Measurements from ENCODE around the gene MRPL24.

The MRPL24 gene

DNA sequence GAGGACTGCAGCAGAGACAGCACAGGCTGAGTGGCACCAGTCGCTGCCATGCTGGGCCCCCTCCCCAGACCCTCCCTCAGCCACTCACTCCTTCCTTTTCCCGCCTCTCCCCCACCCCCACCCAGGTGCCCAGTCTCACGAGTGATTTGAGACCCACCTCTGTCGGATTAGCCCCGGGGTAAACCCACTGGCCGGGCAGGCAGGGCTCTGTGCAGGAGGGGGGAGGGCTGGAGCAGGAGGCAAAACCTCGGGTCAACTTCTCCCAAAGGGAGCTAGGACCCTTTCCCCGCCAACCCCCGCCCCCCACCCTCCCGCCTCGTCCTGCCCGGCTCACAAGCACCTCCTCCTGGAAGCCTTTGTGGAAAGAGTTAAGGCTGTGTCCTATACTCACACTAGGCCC lies 3.5 kb upstream of the MRPL24 start:
- Mint-ChIP-seq H3K4me3 (no peak overlapping the region), H3K4me1 (ENCODE audit: low read depth) (peaks cover 54% of the 10 kb centered on the region), H3K27ac (peak overlapping the region; percentile 56)

DNA sequence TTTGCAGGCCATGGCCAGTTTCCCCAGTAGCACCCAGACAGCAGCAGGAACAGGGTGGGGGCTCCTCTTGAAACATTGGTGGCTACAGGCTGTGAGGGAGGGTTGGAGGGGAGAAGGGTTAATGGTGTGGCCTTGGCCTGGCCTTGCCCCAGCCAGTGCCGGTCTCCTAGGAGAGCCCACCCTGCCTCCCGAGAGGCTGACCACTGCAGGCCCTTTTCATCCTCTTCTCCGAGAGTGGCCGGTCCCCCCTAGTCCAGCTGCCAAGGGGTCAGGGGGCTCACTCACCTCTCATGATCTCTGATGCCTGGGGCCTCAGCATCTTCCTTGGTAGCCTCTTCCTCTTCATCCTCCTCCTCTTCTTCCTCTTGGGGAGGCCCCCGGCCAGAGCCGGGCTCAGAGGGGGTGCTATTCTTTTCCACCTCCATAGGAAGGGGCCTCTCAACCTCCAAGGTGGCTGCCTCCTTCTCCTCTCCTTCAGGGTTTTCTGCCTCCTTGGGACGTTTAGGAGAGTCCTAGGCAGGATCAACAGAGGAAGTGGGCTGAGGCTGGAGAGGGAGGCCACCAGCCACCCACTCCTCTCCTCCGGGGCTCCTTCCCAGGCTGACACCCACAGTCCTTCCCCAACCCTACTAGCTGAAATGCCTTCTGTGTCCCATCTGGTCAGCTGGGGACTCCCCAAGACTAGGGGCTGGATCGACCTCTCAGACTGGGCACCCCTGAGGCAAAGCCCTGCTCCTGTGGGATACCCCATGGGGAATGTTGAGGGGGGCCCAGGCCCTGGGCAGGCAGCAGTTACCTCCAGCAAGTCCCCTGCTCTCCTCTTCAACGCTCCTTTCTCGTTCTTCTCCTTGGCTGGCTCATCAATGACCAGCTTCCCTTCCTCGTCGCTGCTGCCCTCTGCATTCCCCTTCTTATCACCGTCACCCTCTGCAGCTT lies 2.7 kb upstream of the MRPL24 start:
- DNase-seq (ENCODE audit: low spot score): no peak
- Mint-ChIP-seq H3K9me3 (no peaks in the 10 kb centered on the region), H3K27ac (peak overlapping the region; percentile 24), H3K4me1 (ENCODE audit: low read depth) (peaks cover 47% of the 10 kb centered on the region), H3K36me3 (ENCODE audit: low read depth) (peaks cover 43% of the 10 kb centered on the region), H3K27me3 (ENCODE audit: low read depth) (no peaks in the 10 kb centered on the region), H3K4me3 (no peak overlapping the region)

More for the DNA sequence above, 3.5 kb upstream of the MRPL24 start:
- Mint-ChIP-seq H3K27me3 (ENCODE audit: low read depth) (no peaks in the 10 kb centered on the region), H3K9me3 (no peaks in the 10 kb centered on the region), H3K36me3 (ENCODE audit: low read depth) (peaks cover 50% of the 10 kb centered on the region)
- no peak for DNase-seq (ENCODE audit: low spot score)

DNA sequence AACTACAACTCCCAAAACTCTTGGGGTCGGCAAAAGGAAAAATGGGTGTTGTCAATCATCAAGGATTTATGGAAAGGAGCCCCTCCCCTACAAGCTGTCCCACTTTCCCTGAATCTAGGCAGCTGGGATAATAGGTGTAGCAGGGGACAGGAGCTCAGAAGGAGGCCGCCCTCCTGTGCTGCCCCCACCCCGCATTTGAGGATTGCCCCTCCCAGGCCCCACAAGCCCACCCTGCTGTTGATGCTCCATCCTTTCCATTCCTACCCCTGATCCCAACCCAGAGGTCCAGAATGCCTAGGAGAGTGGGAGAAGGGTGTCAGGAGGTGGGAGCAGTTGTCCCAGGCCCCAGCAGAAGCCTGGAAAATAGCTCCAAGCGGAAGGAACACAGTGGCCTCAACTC lies 1.9 kb upstream of the MRPL24 start:
- no peak overlapping the region for H3K4me3 Mint-ChIP-seq
- no peaks in the 10 kb centered on the region for H3K27me3 Mint-ChIP-seq (ENCODE audit: low read depth)
- H3K9me3 Mint-ChIP-seq: no peaks in the 10 kb centered on the region
- no peak overlapping the region for H3K27ac Mint-ChIP-seq
- peaks cover 42% of the 10 kb centered on the region for H3K36me3 Mint-ChIP-seq (ENCODE audit: low read depth)
- H3K4me1 Mint-ChIP-seq (ENCODE audit: low read depth): peaks cover 39% of the 10 kb centered on the region
- DNase-seq (ENCODE audit: low spot score): no peak

- peak overlapping the region; percentile 95 for H3K27ac Mint-ChIP-seq
- no peaks in the 10 kb centered on the region for H3K9me3 Mint-ChIP-seq
- H3K4me3 Mint-ChIP-seq: peak overlapping the region; percentile 98
- no peak for DNase-seq (ENCODE audit: low spot score)
- H3K36me3 Mint-ChIP-seq (ENCODE audit: low read depth): peaks cover 46% of the 10 kb centered on the region
- H3K27me3 Mint-ChIP-seq (ENCODE audit: low read depth): no peaks in the 10 kb centered on the region
- H3K4me1 Mint-ChIP-seq (ENCODE audit: low read depth): peaks cover 33% of the 10 kb centered on the region
Measured at GRCh38 chr1:156742017-156742416, 1.1 kb upstream of the MRPL24 start.

GRCh38 chr1:156741481-156741983 lies 644 bp upstream of the MRPL24 start:
- Mint-ChIP-seq H3K36me3 (ENCODE audit: low read depth) (peaks cover 46% of the 10 kb centered on the region), H3K27me3 (ENCODE audit: low read depth) (no peaks in the 10 kb centered on the region), H3K4me3 (peak overlapping the region; percentile 98), H3K4me1 (ENCODE audit: low read depth) (peaks cover 32% of the 10 kb centered on the region), H3K27ac (peak overlapping the region; percentile 95), H3K9me3 (no peaks in the 10 kb centered on the region)
- DNase-seq (ENCODE audit: low spot score): peak; percentile 37

DNA sequence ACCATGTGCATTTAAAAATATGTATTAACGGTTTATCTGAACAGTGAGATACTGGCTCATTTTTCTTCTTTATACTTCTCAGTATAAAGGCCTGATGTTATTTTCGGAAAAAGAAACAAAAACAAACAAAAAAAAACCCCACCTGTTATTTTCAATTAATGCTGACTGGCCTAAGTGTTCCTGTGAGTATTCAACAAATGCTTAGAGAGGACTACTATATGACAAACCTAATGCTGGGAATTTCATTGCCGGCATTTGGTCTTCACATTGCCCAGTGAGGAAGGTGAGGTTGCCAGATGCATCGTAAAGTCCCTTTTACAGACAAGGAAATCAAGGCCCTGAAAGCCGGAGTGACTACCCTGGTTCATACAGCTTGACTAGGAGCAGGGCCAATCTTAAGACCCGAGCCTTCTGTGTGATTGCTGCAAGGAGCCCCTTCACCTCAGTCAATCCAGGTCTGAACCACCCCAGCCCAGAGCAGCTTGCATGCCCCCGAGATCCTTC lies 599 bp downstream of the MRPL24 start:
- Mint-ChIP-seq H3K27ac (peak overlapping the region; percentile 95), H3K9me3 (no peaks in the 10 kb centered on the region), H3K36me3 (ENCODE audit: low read depth) (peaks cover 43% of the 10 kb centered on the region), H3K27me3 (ENCODE audit: low read depth) (no peaks in the 10 kb centered on the region), H3K4me1 (ENCODE audit: low read depth) (peaks cover 20% of the 10 kb centered on the region), H3K4me3 (peak overlapping the region; percentile 98)
- DNase-seq (ENCODE audit: low spot score): no peak

DNA sequence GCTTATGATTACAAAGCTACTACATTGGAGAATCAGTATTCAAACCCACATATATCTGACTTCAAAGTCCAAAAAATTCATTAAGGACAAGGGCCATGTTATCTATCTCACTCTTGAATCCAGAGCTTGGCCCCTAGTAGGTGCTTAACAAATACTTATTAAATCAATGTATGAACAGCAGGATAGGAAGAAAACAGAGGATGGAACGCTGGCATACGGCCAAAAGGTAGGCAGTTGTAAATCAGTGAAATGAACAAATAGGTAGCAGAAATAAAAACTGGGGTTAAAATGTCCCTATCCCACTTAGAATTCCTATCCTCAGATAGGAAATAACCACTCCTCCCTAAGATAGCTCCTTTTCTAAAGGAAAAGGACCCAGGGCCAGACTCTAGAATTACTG lies 2.0 kb downstream of the MRPL24 start:
- Mint-ChIP-seq H3K4me3 (no peak overlapping the region), H3K4me1 (ENCODE audit: low read depth) (peaks cover 19% of the 10 kb centered on the region), H3K27me3 (ENCODE audit: low read depth) (no peaks in the 10 kb centered on the region), H3K9me3 (no peaks in the 10 kb centered on the region), H3K27ac (peak overlapping the region; percentile 6), H3K36me3 (ENCODE audit: low read depth) (peaks cover 35% of the 10 kb centered on the region)
- DNase-seq (ENCODE audit: low spot score): no peak

- Mint-ChIP-seq H3K36me3 (ENCODE audit: low read depth) (peaks cover 32% of the 10 kb centered on the region), H3K27me3 (ENCODE audit: low read depth) (no peaks in the 10 kb centered on the region), H3K4me1 (ENCODE audit: low read depth) (peaks cover 19% of the 10 kb centered on the region), H3K9me3 (no peaks in the 10 kb centered on the region), H3K27ac (peak overlapping the region; percentile 31), H3K4me3 (no peak overlapping the region)
- no peak for DNase-seq (ENCODE audit: low spot score)
Measured at GRCh38 chr1:156738407-156738806, 2.5 kb downstream of the MRPL24 start.

DNA sequence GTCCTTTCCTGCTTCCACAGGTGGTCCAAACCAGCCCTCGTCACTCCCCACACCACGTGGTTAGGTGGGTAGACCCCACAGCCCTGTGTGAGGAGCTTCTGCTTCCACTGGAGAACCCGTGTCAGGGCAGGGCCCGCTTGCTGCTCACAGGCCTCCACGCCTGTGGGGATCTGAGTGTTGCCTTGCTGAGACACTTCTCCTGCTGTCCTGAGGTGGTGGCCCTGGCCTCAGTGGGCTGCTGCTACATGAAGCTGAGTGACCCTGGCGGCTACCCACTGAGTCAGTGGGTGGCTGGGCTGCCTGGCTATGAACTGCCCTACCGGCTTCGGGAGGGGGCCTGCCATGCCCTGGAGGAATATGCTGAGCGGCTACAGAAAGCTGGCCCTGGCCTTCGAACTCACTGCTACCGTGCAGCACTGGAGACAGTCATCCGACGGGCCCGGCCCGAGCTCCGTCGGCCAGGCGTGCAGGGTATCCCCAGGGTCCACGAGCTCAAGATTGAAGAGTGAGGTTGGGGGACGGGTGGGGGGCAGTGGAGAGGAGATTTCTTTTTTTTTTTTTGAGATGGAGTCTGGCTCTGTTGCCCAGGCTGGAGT lies 6.8 kb downstream of the MRPL24 start:
- Mint-ChIP-seq H3K27ac (no peak overlapping the region), H3K4me3 (no peak overlapping the region), H3K9me3 (no peaks in the 10 kb centered on the region), H3K27me3 (ENCODE audit: low read depth) (no peaks in the 10 kb centered on the region), H3K4me1 (ENCODE audit: low read depth) (peaks cover 15% of the 10 kb centered on the region), H3K36me3 (ENCODE audit: low read depth) (peaks cover 20% of the 10 kb centered on the region)
- DNase-seq (ENCODE audit: low spot score): no peak

DNA sequence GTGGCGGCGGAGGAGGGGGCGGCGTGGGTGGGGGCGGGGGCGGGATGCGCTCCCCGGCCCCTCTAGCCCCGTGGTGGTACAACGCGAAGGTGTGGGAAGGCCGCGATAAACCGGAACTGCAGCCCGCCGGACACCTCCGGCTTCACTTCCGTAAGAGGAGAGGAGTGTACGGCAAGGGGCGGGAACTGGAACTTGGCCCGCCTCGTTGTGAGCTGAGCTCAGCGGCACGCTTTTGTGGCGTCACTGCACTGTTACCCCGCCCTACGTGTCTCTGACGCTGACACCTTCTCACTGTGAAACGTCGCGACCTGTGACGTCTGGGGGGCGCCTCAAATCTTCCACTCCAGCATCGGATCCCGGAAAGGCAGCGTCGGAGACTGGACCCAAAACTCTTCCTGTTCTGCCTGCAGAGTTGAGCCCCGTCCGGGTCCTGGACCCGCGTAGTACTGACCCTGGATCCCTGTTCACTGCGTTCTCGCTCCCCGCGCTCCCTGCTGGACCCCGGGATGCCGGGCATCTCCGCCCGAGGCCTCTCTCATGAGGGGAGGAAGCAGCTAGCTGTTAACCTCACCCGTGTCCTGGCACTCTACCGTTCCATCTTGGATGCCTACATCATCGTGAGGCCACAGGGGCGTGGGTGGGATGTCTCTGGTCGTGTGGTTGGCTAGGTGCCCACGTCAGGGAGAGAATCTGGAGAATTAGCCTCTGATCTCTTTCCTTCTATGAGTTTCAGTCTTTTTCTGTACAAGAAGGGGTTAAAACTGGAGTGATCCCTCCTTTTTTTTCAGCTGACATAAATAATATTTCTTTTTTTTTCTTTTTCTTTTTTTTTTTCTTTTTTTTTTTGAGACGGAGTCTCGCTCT lies 12.1 kb downstream of the MRPL24 start, which contains the start of gene ISG20L2:
TSS of gene ISG20L2 (minus strand) at position 168 of the 864 bp plus-strand sequence. CDS start 1,114 bp downstream, outside the sequence.
- H3K4me1 Mint-ChIP-seq (ENCODE audit: low read depth): peaks cover 28% of the 10 kb centered on the region
- H3K9me3 Mint-ChIP-seq: no peaks in the 10 kb centered on the region
- peak; percentile 97 for DNase-seq (ENCODE audit: low spot score)
- peak within 1 kb of the TSS; percentile 99 for H3K27ac Mint-ChIP-seq
- H3K4me3 Mint-ChIP-seq: no peak within 1 kb of the TSS
- H3K36me3 Mint-ChIP-seq (ENCODE audit: low read depth): peaks cover 18% of the 10 kb centered on the region
- no peaks in the 10 kb centered on the region for H3K27me3 Mint-ChIP-seq (ENCODE audit: low read depth)

DNA sequence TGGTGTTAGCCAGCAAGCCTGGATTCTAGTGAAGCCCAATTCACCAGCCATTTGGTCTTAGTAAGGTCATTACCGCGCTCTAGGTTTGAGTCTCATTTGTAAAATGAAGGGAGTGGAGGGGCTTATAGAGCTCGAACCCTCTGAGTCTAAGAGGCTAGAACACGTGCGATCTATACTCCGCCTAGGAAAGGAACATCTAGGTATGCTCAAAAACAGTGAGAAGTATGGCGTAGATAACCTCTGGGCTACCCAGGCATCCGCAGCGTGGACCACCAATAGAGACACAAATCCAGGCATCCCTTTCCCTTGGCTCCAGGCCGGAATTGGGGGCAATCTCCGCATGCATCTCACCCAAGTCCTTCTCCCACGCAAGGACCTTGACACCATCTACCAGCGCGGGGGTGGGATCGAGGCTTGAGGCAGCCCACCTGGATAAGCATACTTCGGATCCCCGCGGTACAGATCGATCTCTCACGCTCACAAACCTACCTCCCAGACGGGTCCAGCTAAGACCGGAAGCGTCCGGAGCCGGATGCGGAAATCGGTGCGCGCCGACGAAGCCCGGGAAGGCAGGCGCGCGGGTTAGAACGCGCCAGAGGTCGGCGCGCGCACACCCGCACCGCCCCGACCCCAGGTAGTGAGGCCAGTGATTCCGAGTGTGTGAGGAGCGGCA lies 12.8 kb downstream of the MRPL24 start, which contains the start of gene METTL25B:
TSS of gene METTL25B (plus strand) at position 544 of the 673 bp plus-strand sequence. CDS start 636 bp downstream, outside the sequence.
- no peak within 1 kb of the TSS for H3K4me3 Mint-ChIP-seq
- H3K27me3 Mint-ChIP-seq (ENCODE audit: low read depth): no peaks in the 10 kb centered on the region
- no peaks in the 10 kb centered on the region for H3K9me3 Mint-ChIP-seq
- H3K36me3 Mint-ChIP-seq (ENCODE audit: low read depth): peaks cover 22% of the 10 kb centered on the region
- H3K27ac Mint-ChIP-seq: peak within 1 kb of the TSS; percentile 99
- peaks cover 30% of the 10 kb centered on the region for H3K4me1 Mint-ChIP-seq (ENCODE audit: low read depth)
- DNase-seq (ENCODE audit: low spot score): peak; percentile 86

GRCh38 chr1:156727492-156727891 lies 13.4 kb downstream of the MRPL24 start:
- H3K4me3 Mint-ChIP-seq: no peak overlapping the region
- no peaks in the 10 kb centered on the region for H3K9me3 Mint-ChIP-seq
- H3K27me3 Mint-ChIP-seq (ENCODE audit: low read depth): no peaks in the 10 kb centered on the region
- H3K36me3 Mint-ChIP-seq (ENCODE audit: low read depth): peaks cover 22% of the 10 kb centered on the region
- peaks cover 32% of the 10 kb centered on the region for H3K4me1 Mint-ChIP-seq (ENCODE audit: low read depth)
- no peak for DNase-seq (ENCODE audit: low spot score)
- peak overlapping the region; percentile 99 for H3K27ac Mint-ChIP-seq
